ENCODE data around the gene DOCK7.
"Not testable (repeated sequence)": the region's sequence is repeated elsewhere in the genome, so short reads cannot be mapped to it uniquely, and the experiment has no call there.

DOCK7 gene

DNA sequence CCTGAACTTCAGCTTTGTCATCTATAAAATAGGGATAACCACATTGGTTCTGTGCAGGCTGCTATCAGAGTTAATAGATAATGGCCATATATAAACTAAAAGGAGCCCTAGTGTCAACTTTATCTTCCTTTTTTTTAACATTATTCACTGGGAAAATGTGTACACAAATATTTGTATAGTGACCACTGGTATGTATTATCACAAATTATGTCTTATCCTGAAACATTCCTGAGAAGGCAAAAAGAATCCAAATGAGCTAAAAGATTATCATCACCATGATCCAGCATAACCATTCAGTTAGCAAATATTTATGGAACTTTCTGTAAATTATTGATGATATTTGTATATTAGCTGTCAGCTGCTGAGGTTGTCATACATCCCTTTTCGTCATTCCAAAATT lies 74.3 kb downstream of the DOCK7 start:
- DNase-seq (ENCODE audit: low spot score) (no peak), FAIRE-seq (no peak)

GRCh38 chr1:62613325-62613727 lies 74.9 kb downstream of the DOCK7 start:
- no peak for FAIRE-seq

DNA sequence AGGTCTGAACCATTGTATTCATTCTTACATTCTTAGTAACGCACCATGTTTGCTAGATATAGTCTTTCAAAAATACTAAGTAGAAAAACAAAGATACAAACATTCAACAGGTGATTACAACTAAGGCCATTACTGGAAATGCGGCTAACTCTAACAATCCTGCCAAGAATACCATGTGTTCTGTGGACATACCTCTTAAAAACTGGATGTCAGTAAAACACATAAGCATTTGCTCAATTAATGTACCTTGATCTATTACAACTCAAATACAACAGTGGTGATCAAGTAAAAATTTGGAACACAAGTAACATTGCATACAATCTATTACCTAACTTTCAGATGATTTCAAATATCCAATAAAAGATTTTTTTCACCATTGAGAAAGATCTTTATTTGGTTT lies 75.4 kb downstream of the DOCK7 start:
- FAIRE-seq, result no peak
- DNase-seq (ENCODE audit: low spot score), result no peak

More at GRCh38 chr1:62613325-62613727, 74.9 kb downstream of the DOCK7 start:
- no peak for DNase-seq (ENCODE audit: low spot score)

- DNase-seq (ENCODE audit: low spot score); FAIRE-seq: not testable (repeated sequence)
These were observed 77.6 kb downstream of the DOCK7 start for GRCh38 chr1:62610588-62610987.

DNA sequence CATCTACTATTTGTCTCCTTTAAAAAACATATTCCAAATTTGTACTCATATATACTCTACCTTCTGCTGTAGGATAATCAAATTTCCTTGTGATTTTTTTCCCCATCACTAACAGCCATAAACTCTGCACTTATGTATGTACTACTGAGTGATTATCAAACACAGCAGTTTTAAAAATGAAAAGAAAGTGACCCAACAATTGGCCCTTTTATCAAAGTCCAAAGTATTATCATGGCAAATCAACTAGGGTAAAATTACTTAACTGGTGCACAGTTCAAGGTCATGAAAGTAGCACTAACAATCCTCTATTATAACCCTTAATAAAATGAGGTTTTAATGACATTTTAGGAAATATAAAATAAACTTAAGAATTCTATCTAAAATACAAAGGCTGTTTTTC lies 79.3 kb downstream of the DOCK7 start:
- no peak for FAIRE-seq
- DNase-seq (ENCODE audit: low spot score), result no peak

DNA sequence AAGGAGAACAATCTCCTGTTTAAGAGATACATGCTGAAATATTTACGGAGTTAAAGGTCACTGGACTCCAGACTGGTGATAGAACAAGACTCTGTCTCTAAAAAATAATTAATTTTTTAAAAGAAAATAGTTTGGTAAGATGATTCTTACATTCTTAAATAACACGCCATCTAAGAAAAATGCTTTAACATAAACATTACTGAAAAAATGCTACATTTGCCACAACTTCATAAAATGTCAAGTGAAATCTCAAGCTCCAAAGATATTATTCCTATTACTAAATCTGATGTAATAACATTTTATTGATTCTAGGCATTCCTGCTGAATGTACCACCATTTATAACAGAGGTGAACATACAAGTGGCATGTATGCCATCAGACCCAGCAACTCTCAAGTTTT lies 86.7 kb downstream of the DOCK7 start:
- DNase-seq (ENCODE audit: low spot score) (no peak), FAIRE-seq (no peak)

- FAIRE-seq (no peak), DNase-seq (ENCODE audit: low spot score) (no peak)
These were observed 89.1 kb downstream of the DOCK7 start for GRCh38 chr1:62599044-62599443.

- FAIRE-seq (no peak), DNase-seq (ENCODE audit: low spot score) (no peak)
These were observed 90.9 kb downstream of the DOCK7 start, which contains the start of gene ANGPTL3 for GRCh38 chr1:62597281-62597680. ANGPTL3 (plus strand) TSS chr1:62597520; CDS start chr1:62597567, 47 bp downstream.

DNA sequence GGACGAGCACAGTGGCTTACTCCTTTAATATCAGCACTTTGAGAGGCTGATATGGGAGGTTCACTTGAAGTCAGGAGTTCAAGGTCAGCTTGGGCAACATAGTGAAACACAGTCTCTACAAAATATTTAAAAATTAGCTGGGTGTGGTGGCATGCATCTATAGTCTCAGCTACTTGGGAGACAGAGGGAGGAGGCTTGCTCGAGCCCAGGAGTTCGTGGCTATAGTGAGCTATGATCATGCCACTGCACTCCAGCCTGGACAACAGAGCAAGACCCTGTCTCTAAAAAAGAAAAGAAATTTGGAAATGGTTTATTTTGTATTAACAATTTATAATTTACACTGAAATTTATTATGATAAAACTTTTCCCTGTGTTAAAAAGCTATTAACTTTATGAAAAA lies 92.5 kb downstream of the DOCK7 start:
- DNase-seq (ENCODE audit: low spot score) (no peak), FAIRE-seq (no peak)

DNA sequence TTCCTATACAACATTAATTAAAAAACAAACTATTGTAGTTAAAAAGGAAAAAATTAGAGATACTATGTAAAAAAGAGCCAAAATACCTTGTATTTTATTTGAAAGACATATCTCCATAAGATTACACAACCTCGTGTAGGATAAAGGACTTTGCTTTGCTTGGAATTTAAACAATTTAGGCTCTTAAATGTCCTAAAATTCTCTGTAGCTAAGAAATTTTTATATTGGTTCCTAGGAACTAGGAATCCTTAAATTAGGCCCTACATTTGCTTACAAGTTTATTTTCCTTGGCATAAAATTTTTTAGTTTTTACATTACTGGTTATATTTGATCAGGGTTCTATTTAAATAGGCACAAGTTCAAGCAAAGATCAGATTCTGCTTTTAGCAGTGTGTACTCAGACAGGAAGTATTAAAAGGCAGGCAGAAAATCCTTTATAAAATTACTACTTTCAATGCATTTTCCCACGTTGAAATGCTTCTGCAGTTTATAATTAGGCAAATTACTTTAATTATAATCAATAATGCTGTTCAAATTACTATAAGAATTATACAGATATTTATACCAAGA lies 94.3 kb downstream of the DOCK7 start:
- DNase-seq (ENCODE audit: low spot score) (no peak), FAIRE-seq (no peak)

DNA sequence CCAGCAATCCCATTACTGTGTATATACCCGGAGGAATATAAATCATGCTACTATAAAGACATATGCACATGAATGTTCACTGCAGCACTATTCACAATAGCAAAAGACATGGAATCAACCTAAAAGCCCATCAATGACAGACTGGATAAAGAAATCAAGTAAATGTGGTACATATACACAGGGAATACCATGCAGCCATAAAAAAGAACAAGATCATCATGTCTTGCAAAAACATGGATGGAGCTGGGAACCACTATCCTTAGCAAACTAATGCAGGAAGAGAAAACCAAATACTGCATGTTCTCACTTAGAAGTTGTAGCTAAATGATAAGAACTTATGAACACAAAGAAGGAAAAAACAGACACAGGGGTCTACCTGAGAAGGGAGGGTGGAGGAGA lies 97.2 kb downstream of the DOCK7 start:
- no peak for DNase-seq (ENCODE audit: low spot score)
- no peak for FAIRE-seq

DNA sequence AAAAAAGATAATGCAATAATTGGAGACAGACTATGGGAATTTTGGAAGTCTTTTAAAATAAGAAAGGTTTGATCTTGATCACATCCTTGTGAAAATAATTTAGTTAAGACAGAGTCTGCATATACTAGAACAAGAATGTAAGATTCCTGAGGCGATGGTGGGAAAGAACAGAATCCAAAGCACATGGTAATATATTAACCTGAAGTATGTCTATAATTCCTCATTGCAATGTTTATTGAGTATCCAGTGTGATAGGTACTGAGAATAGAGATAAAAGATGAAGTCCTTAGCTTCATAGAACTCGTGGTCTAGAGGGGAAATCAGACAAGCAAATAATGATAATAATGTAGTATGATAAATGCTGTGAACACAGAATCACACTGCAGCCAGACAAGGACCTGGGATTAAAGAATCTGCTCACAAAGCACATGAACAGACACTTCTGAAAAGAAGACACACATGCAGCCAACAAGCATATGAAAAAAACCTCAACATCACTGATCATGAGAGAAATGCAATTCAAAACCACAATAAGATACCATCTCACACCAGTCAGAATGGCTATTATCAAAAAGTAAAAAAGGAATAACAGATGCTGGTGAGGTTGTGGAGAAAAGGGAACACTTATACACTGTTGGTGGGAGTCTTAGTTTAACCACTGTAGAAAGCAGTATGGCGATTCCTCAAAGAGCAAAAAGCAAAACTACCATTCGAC lies 97.8 kb downstream of the DOCK7 start:
- no peak for FAIRE-seq
- DNase-seq (ENCODE audit: low spot score), result no peak

DNA sequence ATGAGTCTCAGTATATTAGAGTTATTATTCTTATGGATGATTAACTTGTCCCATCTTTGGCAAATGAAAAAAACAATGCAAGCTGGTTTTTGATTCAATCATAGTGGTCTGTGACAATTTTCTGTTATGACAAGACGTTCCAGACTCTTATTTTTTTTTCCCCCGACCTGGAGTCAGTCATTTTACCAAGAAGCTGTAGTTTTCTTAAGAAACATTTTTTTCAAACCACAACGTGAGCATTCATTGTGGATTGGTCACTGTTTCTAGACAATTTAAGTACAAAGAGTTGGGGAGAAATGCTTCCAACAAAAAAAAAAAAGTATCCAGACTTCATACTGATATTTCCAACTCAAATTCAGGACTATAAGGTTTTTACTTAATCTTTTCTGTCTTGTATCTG lies 98.9 kb downstream of the DOCK7 start:
- FAIRE-seq, result no peak

DNA sequence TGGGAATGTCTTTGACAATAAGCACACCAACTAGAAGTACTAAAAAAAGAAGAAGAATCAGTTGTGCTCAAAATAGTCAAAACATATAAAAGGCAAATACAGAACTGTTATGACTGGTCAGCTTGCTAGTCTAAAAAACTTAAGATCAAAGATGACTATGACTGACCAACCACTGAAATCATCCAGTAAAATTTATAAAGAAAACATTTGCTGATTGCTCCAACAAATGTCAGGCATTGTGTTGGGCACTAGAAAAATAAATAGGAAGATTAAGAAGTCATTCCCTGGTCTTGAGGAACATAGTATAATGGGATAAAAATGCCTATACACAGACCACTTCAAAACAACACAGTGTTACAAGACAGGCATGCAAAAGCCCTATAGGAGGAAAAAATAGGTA lies 100.2 kb downstream of the DOCK7 start:
- DNase-seq (ENCODE audit: low spot score) (no peak), FAIRE-seq (no peak)

More for the DNA sequence above, 98.9 kb downstream of the DOCK7 start:
- DNase-seq (ENCODE audit: low spot score), result no peak

- FAIRE-seq, result no peak
These were observed 102.6 kb downstream of the DOCK7 start for GRCh38 chr1:62585469-62586155.

GRCh38 chr1:62573675-62574074 lies 114.5 kb downstream of the DOCK7 start:
- FAIRE-seq, result no peak
- DNase-seq (ENCODE audit: low spot score), result no peak

More at GRCh38 chr1:62585469-62586155, 102.6 kb downstream of the DOCK7 start:
- no peak for DNase-seq (ENCODE audit: low spot score)

GRCh38 chr1:62572476-62572875 lies 115.7 kb downstream of the DOCK7 start:
- FAIRE-seq (no peak), DNase-seq (ENCODE audit: low spot score) (no peak)

DNA sequence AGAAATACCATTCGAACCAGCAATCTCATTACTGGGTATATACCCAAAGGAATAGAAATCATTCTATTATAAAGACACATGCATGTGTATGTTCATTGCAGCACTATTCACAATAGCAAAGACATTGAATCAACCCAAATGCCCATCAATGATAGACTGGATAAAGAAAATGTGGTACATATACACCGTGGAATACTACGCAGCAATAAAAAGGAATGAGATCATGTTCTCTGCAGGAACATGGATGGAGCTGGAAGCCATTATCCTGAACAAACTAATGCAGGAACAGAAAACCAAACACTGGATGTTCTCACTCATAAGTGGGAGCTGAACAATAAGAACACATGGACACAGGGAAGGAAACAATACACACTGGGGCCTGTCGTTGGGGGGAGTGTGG lies 116.7 kb downstream of the DOCK7 start:
- not testable (repeated sequence) for DNase-seq (ENCODE audit: low spot score); FAIRE-seq

GRCh38 chr1:62567926-62568325 lies 120.3 kb downstream of the DOCK7 start:
- not testable (repeated sequence) for FAIRE-seq; DNase-seq (ENCODE audit: low spot score)

DNA sequence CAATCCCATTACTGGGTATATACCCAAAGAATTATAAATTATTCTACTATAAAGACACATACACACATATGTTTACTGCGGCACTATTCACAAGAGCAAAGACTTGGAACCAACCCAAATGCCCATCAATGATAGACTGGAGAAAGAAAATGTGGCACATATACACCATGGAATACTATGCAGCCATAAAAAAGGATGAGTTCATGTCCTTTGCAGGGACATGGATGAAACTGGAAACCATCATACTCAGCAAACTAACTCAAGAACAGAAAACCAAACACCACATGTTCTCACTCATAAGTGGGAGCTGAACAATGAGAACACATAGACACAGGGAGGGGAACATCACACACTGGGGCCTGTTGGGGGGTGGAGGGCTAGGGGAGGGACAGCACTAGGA lies 121.0 kb downstream of the DOCK7 start:
- FAIRE-seq; DNase-seq (ENCODE audit: low spot score): not testable (repeated sequence)

DNA sequence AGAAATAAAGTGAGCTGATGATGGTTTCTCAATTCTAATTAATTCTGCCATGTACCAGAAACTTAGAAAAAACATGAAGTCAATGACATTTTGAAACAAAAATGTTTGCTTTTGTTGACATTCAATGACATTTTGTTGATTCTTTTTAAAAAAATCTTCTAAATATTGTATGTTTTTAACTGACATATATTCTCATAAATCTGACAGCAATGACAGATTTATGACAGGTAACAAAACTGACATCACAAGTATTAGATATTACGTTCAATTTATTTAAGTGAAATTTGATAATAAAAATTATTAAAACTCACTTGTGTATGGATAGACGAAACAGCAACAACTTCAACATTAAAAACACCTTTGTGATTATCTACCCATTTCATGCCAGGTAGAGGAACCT lies 126.9 kb downstream of the DOCK7 start:
- DNase-seq (ENCODE audit: low spot score), result no peak
- FAIRE-seq, result no peak

- FAIRE-seq, result no peak
- DNase-seq (ENCODE audit: low spot score), result no peak
These were observed 143.6 kb downstream of the DOCK7 start for GRCh38 chr1:62544570-62544969.

All from urothelium cell line (cell line).